ENCODE data around the gene SLC7A14. TPM values are rescaled to one million over a fixed set of nuclear protein-coding genes. Genes with fewer than 3 reads are reported as not detected.

Gene SLC7A14
- polyA plus RNA-seq, 2 of the 4 experiments (the other 2 are of a cell fraction), result not detected

GRCh38 chr3:170555329-170555728, 30.5 kb downstream of the SLC7A14 start:
- WGBS (ENCODE audit: missing lambda C conversion rate), result 95% methylated on average over 1 of the region's 1 CpG
- DNase-seq (ENCODE audit: low read depth in 1 of 2, low spot score in 1 of 2) (no peak), ATAC-seq (no peak), FAIRE-seq (no peak)
- Histone ChIP-seq H3K4me3 (no peak overlapping the region), H3K9me3 (no peaks in the 10 kb centered on the region), H3K4me2 (no peak overlapping the region), H3K4me1 (no peaks in the 10 kb centered on the region), H3K27ac (no peak overlapping the region)
- TF ChIP-seq MAZ (IDR thresholded peaks at IDR 0.05; ENCODE audit: borderline replicate concordance, low read depth, low read length) (no peak), NFE2L2 (conservative IDR thresholded peaks at IDR 0.05; ENCODE audit: low read length) (no peak), ZSCAN20 (CRISPR knock-in tag; IDR thresholded peaks at IDR 0.05) (no peak), NPAS2 (CRISPR knock-in tag; IDR thresholded peaks at IDR 0.05; ENCODE audit: borderline replicate concordance) (no peak), RCOR1 (IDR thresholded peaks at IDR 0.05; ENCODE audit: low read depth, low read length) (no peak), RAD21 (conservative IDR thresholded peaks at IDR 0.05 in 1 of 2, IDR thresholded peaks at IDR 0.05 in 1 of 2) (no peak), MYC (IDR thresholded peaks at IDR 0.05; ENCODE audit: borderline replicate concordance, low read length) (no peak), PBX3 (IDR thresholded peaks at IDR 0.05) (no peak), HOXB5 (CRISPR knock-in tag; IDR thresholded peaks at IDR 0.05) (no peak), HES2 (IDR thresholded peaks at IDR 0.05) (no peak), RNF2 (IDR thresholded peaks at IDR 0.05; ENCODE audit: borderline replicate concordance, low read depth) (no peak), RFX5 (IDR thresholded peaks at IDR 0.05) (no peak), POLR2A (IDR thresholded peaks at IDR 0.05; ENCODE audit: low read length) (no peak), CEBPB (IDR thresholded peaks at IDR 0.05) (no peak), HEYL (CRISPR knock-in tag; IDR thresholded peaks at IDR 0.05) (no peak), FOSB (CRISPR knock-in tag; IDR thresholded peaks at IDR 0.05) (no peak), SREBF2 (IDR thresholded peaks at IDR 0.05) (no peak), NR3C1 (IDR thresholded peaks at IDR 0.05) (no peak), MAX (IDR thresholded peaks at IDR 0.05) (no peak), KDM5A (IDR thresholded peaks at IDR 0.05) (no peak)
- ChIA-PET POLR2A (no interaction called here), CTCF (no interaction called here)

- Histone ChIP-seq H3K4me1 (no peaks in the 10 kb centered on the region), H3K27ac (no peak overlapping the region), H3K4me2 (no peak overlapping the region), H3K9me3 (no peaks in the 10 kb centered on the region), H3K4me3 (no peak overlapping the region)
- DNase-seq (ENCODE audit: low read depth in 1 of 2, low spot score in 1 of 2) (no peak), ATAC-seq (no peak), FAIRE-seq (no peak)
- POLR2A ChIA-PET, result no interaction called here
- whole genome bisulfite sequencing (ENCODE audit: missing lambda C conversion rate), result 32% methylated on average over 4 of the region's 4 CpGs
- CTCF ChIA-PET, result interaction anchor here (0.6 to 1.7 kb wide), 10 partner anchors 19 to 1591 kb away, joined by 3 to 6 read pairs (median 3); no protein-coding TSS in a partner anchor
- TF ChIP-seq HEYL (CRISPR knock-in tag; IDR thresholded peaks at IDR 0.05), result no peak
- no peak for TF ChIP-seq EHMT2 (IDR thresholded peaks at IDR 0.05; ENCODE audit: low read depth)
- no peak for TF ChIP-seq RFX5 (IDR thresholded peaks at IDR 0.05)
- no peak for TF ChIP-seq MAFK (IDR thresholded peaks at IDR 0.05; ENCODE audit: partially characterized antibody)
- no peak for TF ChIP-seq RNF2 (IDR thresholded peaks at IDR 0.05; ENCODE audit: borderline replicate concordance, low read depth)
- 0 out of 3 replicates have a peak, but pooled peaks have one; percentile 15 for TF ChIP-seq SMC3 (IDR thresholded peaks at IDR 0.05)
- peak; percentile 16; the same call in 2 of the 3 replicates for TF ChIP-seq CTCF (IDR thresholded peaks at IDR 0.05)
- no peak for TF ChIP-seq JUNB (IDR thresholded peaks at IDR 0.05)
- TF ChIP-seq HOXA7 (CRISPR knock-in tag; IDR thresholded peaks at IDR 0.05), result no peak
- TF ChIP-seq RAD21 (conservative IDR thresholded peaks at IDR 0.05 in 1 of 2, IDR thresholded peaks at IDR 0.05 in 1 of 2), result peak; percentile 25 to 27; a peak in 2 of 5 replicates
- no peak for TF ChIP-seq HDAC2 (IDR thresholded peaks at IDR 0.05)
- no peak for TF ChIP-seq NFE2L2 (conservative IDR thresholded peaks at IDR 0.05; ENCODE audit: low read length)
Observed at GRCh38 chr3:170553788-170554757, 31.8 kb downstream of the SLC7A14 start.
